IMR-90 (cell line): ENCODE results near the gene NFAT5. TPM values are rescaled to one million over a fixed set of nuclear protein-coding genes. Genes with fewer than 3 reads are reported as not detected.

Experiments
- ATAC-seq: fragments of 200-7000 bp; cut with Tn5 transposase; 2 replicates; pipeline ENCODE4 v1.9.1; 2020; ENCODE audit warnings: low read depth, mild to moderate bottlenecking, moderate library complexity
- BruUV-seq: library from RNA; stranded (reverse); fragments of 400-500 nt; replicated peaks from 2 replicates; lab custom pipeline; 2021; lab: Mats Ljungman, UMichigan
- CTCF ChIA-PET: fragments of 300-600 bp; formaldehyde crosslinking; extraction: SDS; loops from one replicate; lab custom pipeline; 2021; ENCODE audit warnings: antibody characterized with exemption; lab: Yijun Ruan, JAX
- POLR2A ChIA-PET: fragments of 300-600 bp; sonication (Branson Sonifier 250); formaldehyde crosslinking; loops from one replicate; lab custom pipeline; 2022; ENCODE audit warnings: antibody characterized with exemption; ENCODE audit not compliant: unreplicated experiment; lab: Charles Lee
- DNase-seq: peaks from one replicate; pipeline ENCODE4 v3.0.0; 2013
- H2AFZ ChIP-seq: replicated peaks from 2 replicates; pipeline ENCODE3; 2013; ENCODE audit warnings: low read length, mild to moderate bottlenecking; ENCODE audit not compliant: poor library complexity
- H2AK5ac ChIP-seq: 2 replicates; pipeline ENCODE4 v1.6.1; 2013; ENCODE audit warnings: low read depth, low read length, inconsistent platforms
- H2AK9ac ChIP-seq: replicated peaks from 2 replicates; pipeline ENCODE3; 2013; ENCODE audit warnings: mild to moderate bottlenecking, low read depth, low read length, moderate library complexity; ENCODE audit not compliant: poor library complexity
- H2BK120ac ChIP-seq: 2 replicates; pipeline ENCODE4 v1.6.1; 2013; ENCODE audit warnings: low read depth, low read length, inconsistent platforms
- H2BK15ac ChIP-seq: 3 replicates; pipeline ENCODE4 v1.6.1; 2013; ENCODE audit warnings: low read depth, low read length, inconsistent platforms
- H2BK20ac ChIP-seq: 2 replicates; pipeline ENCODE4 v1.6.1; 2013; ENCODE audit warnings: low read depth, mild to moderate bottlenecking, inconsistent platforms, low read length, moderate library complexity
- H2BK5ac ChIP-seq: 2 replicates; pipeline ENCODE4 v1.6.1; 2013; ENCODE audit warnings: mild to moderate bottlenecking, low read depth, low read length, inconsistent platforms; ENCODE audit not compliant: poor library complexity, severe bottlenecking
- H3K14ac ChIP-seq: replicated peaks from 2 replicates; pipeline ENCODE4 v1.6.1; 2013; ENCODE audit warnings: low read depth, low read length, inconsistent platforms
- H3K18ac ChIP-seq: 2 replicates; pipeline ENCODE4 v1.6.1; 2013; ENCODE audit warnings: low read depth, low read length, control low read depth
- H3K23ac ChIP-seq: 2 replicates; pipeline ENCODE4 v1.6.1; 2013; ENCODE audit warnings: low read depth, low read length, inconsistent platforms
- H3K27ac ChIP-seq: 2 replicates; pipeline ENCODE4 v1.5.1; 2013; ENCODE audit warnings: mild to moderate bottlenecking, control low read depth, low read length; ENCODE audit not compliant: insufficient read depth
- H3K27me3 ChIP-seq: 2 replicates; pipeline ENCODE4 v1.6.1; 2013; ENCODE audit warnings: low read length; ENCODE audit not compliant: control insufficient read depth, insufficient read depth
- H3K36me3 ChIP-seq: 2 replicates; pipeline ENCODE4 v1.6.1; 2013; ENCODE audit warnings: low read length, mixed read lengths; ENCODE audit not compliant: control insufficient read depth, insufficient read depth
- H3K4ac ChIP-seq: 2 replicates; pipeline ENCODE4 v1.6.1; 2013; ENCODE audit warnings: low read depth, low read length, inconsistent platforms
- H3K4me1 ChIP-seq: 2 replicates; pipeline ENCODE4 v1.6.1; 2013; ENCODE audit warnings: low read length, mixed read lengths; ENCODE audit not compliant: control insufficient read depth, insufficient read depth
- H3K4me2 ChIP-seq: 2 replicates; pipeline ENCODE4 v1.6.1; 2013; ENCODE audit warnings: low read depth, mild to moderate bottlenecking, control low read depth, low read length, moderate library complexity
- H3K4me3 ChIP-seq: 2 replicates; pipeline ENCODE4 v1.5.1; 2013; ENCODE audit warnings: low read depth, mild to moderate bottlenecking, control low read depth, low read length, moderate library complexity; ENCODE audit not compliant: insufficient read depth
- H3K56ac ChIP-seq: 2 replicates; pipeline ENCODE4 v1.6.1; 2013; ENCODE audit warnings: low read length, inconsistent platforms; ENCODE audit not compliant: insufficient read depth; ENCODE audit errors: extremely low read depth
- H3K79me1 ChIP-seq, 2 experiments: 2 replicates each; pipeline ENCODE4 v1.6.1; 2013; ENCODE audit warnings: low read length in 2 of 2, inconsistent platforms in 1 of 2, low read depth in 1 of 2
- H3K9ac ChIP-seq: 2 replicates; pipeline ENCODE4 v1.6.1; 2013; ENCODE audit warnings: low read depth, low read length, control low read depth
- H3K9me1 ChIP-seq: 2 replicates; pipeline ENCODE4 v1.6.1; 2013; ENCODE audit warnings: low read length, inconsistent platforms; ENCODE audit not compliant: insufficient read depth
- H3K9me3 ChIP-seq: 2 replicates; pipeline ENCODE4 v1.6.1; 2013; ENCODE audit warnings: low read length; ENCODE audit not compliant: control insufficient read depth, insufficient read depth
- H4K20me1 ChIP-seq: 2 replicates; pipeline ENCODE4 v1.6.1; 2013; ENCODE audit warnings: low read length, inconsistent platforms; ENCODE audit not compliant: insufficient read depth
- H4K5ac ChIP-seq: 2 replicates; pipeline ENCODE4 v1.6.1; 2013; ENCODE audit warnings: mild to moderate bottlenecking, low read depth, low read length, control low read depth
- H4K8ac ChIP-seq, 2 experiments: 2 replicates each; pipeline ENCODE4 v1.6.1; 2013; ENCODE audit warnings: low read depth in 2 of 2, low read length in 2 of 2, control low read depth in 1 of 2, inconsistent platforms in 1 of 2
- H4K91ac ChIP-seq: 2 replicates; pipeline ENCODE4 v1.6.1; 2013; ENCODE audit warnings: low read depth, low read length, inconsistent platforms; ENCODE audit not compliant: insufficient read depth
- BHLHE40 ChIP-seq: fragments of 150-350 bp; IDR thresholded peaks from 2 replicates; pipeline ENCODE4 v1.6.1; 2016; ENCODE audit warnings: mild to moderate bottlenecking, low read depth, low read length
- CEBPB ChIP-seq: IDR thresholded peaks from 2 replicates; pipeline ENCODE4 v1.6.1; 2012; ENCODE audit warnings: low read depth, low read length, improper control_type of control experiment
- CHD1 ChIP-seq: IDR thresholded peaks from 2 replicates; pipeline ENCODE4 v1.6.1; 2012; ENCODE audit warnings: low read depth, low read length, improper control_type of control experiment
- FOS ChIP-seq: fragments of 150-350 bp; IDR thresholded peaks from 2 replicates; pipeline ENCODE4 v1.6.1; 2016; ENCODE audit warnings: low read depth, low read length
- MAFK ChIP-seq: IDR thresholded peaks from 2 replicates; pipeline ENCODE4 v1.6.1; 2012; ENCODE audit warnings: low read depth, low read length, improper control_type of control experiment
- MAZ ChIP-seq: IDR thresholded peaks from 2 replicates; pipeline ENCODE4 v1.6.1; 2012; ENCODE audit warnings: low read depth, mild to moderate bottlenecking, low read length, improper control_type of control experiment, moderate library complexity, borderline replicate concordance
- MXI1 ChIP-seq: IDR thresholded peaks from 2 replicates; pipeline ENCODE4 v1.6.1; 2012; ENCODE audit warnings: low read depth, mild to moderate bottlenecking, low read length, moderate library complexity, borderline replicate concordance
- NFE2L2 ChIP-seq: fragments of 150-350 bp; IDR thresholded peaks from 2 replicates; pipeline ENCODE4 v1.6.1; 2016; ENCODE audit warnings: low read depth, mild to moderate bottlenecking, low read length
- POLR2A ChIP-seq: IDR thresholded peaks from 2 replicates; pipeline ENCODE4 v1.6.1; 2012; ENCODE audit warnings: mild to moderate bottlenecking, low read depth, low read length
- RAD21 ChIP-seq: IDR thresholded peaks from 2 replicates; pipeline ENCODE4 v1.6.1; 2012; ENCODE audit warnings: low read length, improper control_type of control experiment
- RCOR1 ChIP-seq: IDR thresholded peaks from 2 replicates; pipeline ENCODE4 v1.6.1; 2012; ENCODE audit warnings: mild to moderate bottlenecking, low read length, improper control_type of control experiment; ENCODE audit not compliant: insufficient replicate concordance
- RFX5 ChIP-seq: IDR thresholded peaks from 2 replicates; pipeline ENCODE4 v1.8.0; 2012; ENCODE audit warnings: low read depth, mild to moderate bottlenecking, low read length, moderate library complexity
- SMC3 ChIP-seq: fragments of 150-350 bp; IDR thresholded peaks from 2 replicates; pipeline ENCODE4 v1.6.1; 2016; ENCODE audit warnings: low read depth, mild to moderate bottlenecking, antibody characterized with exemption, low read length, moderate library complexity
- whole genome bisulfite sequencing, 2 experiments: methylation state at CpG; one replicate each; pipeline versions ENCODE4 v1.1.5 to v1.1.7; 2013; ENCODE audit warnings: missing lambda C conversion rate in 2 of 2; ENCODE audit not compliant: insufficient read length in 1 of 2; ENCODE audit errors: extremely low coverage in 2 of 2; 5-methylcytosine and 5-hydroxymethylcytosine counted together
- dilution Hi-C: fragments of 300-500 bp; cut with HindIII; formaldehyde crosslinking; loops from one replicate; pipeline ENCODE4 v1.14.3; 2018; ENCODE audit warnings: low sequenced_read_pairs; ENCODE audit not compliant: unreplicated experiment
- in situ Hi-C: fragments of 300-500 bp; cut with MboI; formaldehyde crosslinking; loops from 3 replicates; pipeline ENCODE4 v1.14.3; 2019; ENCODE audit warnings: low sequenced_read_pairs, inconsistent platforms, mixed read lengths
- intact Hi-C: fragments of 100-400 bp; cut with micrococcal nuclease; formaldehyde crosslinking; loops from 2 replicates; pipeline ENCODE4 v1.10.0; 2022
- polyA plus RNA-seq, 3 experiments: library from polyadenylated mRNA; depleted of rRNA; stranded (reverse); fragments of >200 nt; gene quantifications; 2 replicates each; pipeline ENCODE4 v1.2.3, GENCODE V29; 2012; ENCODE audit warnings: low replicate concordance in 1 of 3
- total RNA-seq: library from RNA; depleted of rRNA; stranded (reverse); fragments of >200 nt; gene quantifications from 2 replicates; pipeline ENCODE4 v1.2.3, GENCODE V29; 2012
- TF ChIP-seq, protein P1 (sequence below): fragments of 150-350 bp; IDR thresholded peaks from 2 replicates; pipeline ENCODE4 v1.6.1; 2016; ENCODE audit warnings: low read depth, mild to moderate bottlenecking, low read length, moderate library complexity, borderline replicate concordance
- TF ChIP-seq, protein P2 (sequence below): conservative IDR thresholded peaks from 2 replicates; pipeline ENCODE4 v1.5.1; 2012; ENCODE audit warnings: mild to moderate bottlenecking, low read depth, low read length, improper control_type of control experiment
- TF ChIP-seq, protein P3 (sequence below): fragments of 150-350 bp; IDR thresholded peaks from 2 replicates; pipeline ENCODE4 v1.6.1; 2017; ENCODE audit warnings: mild to moderate bottlenecking, antibody characterized with exemption, low read length, low read depth

Gene NFAT5
- total and polyA plus RNA-seq, 2 of the 4 experiments (the other 2 are of a cell fraction), result 10.9 to 20.1 TPM

DNA sequence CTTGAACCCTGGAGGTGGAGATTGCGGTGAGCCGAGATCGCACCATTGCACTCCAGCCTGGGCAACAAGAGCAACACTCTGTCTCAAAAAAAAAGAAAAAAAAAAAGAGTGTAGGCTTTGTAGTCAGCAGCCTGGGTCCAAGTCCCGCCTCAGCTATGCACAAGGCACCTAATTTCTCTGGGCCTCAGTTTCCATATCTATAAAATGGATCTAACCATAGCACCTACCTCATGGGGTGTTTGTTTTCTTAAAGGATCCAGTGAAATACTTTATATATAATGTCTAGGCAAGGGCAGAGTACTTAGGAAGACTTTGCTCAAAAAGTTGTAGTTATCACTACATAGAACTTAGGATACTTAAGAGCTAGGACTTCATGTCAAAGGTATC, 45.4 kb upstream of the NFAT5 start:
- Histone ChIP-seq H3K27me3 (no peaks in the 10 kb centered on the region), H3K18ac (no peak overlapping the region; the same call in 1 of the 2 replicates), H2AFZ (no peak overlapping the region), H4K8ac (peak overlapping the region; percentile 68 to 70; a peak in 2 of 4 replicates), H3K14ac (peak overlapping the region; percentile 27; the same call in 1 of the 2 replicates), H3K56ac (no peak overlapping the region), H4K91ac (peak overlapping the region; percentile 51), H3K9me1 (no peaks in the 10 kb centered on the region), H2BK120ac (peak overlapping the region; percentile 62; the same call in 1 of the 2 replicates), H3K27ac (no peak overlapping the region), H2AK9ac (no peak overlapping the region), H3K79me1 (no peaks in the 10 kb centered on the region), H3K4me1 (peaks cover 7% of the 10 kb centered on the region; the same call in 1 of the 2 replicates), H3K9me3 (no peaks in the 10 kb centered on the region), H2BK15ac (peak overlapping the region; percentile 18; the same call in 2 of the 3 replicates), H4K5ac (no peak overlapping the region), H3K23ac (0 out of 2 replicates have a peak overlapping the region, but pooled peaks have one; percentile 63), H2BK5ac (no peak overlapping the region), H3K4ac (peak overlapping the region; percentile 18; the same call in 1 of the 2 replicates), H3K36me3 (no peaks in the 10 kb centered on the region), H3K4me3 (no peak overlapping the region), H2AK5ac (no peak overlapping the region), H2BK20ac (0 out of 2 replicates have a peak overlapping the region, but pooled peaks have one; percentile 59), H4K20me1 (no peaks in the 10 kb centered on the region), H3K9ac (no peak overlapping the region), H3K4me2 (no peak overlapping the region)
- intact Hi-C loops (no loop called here), dilution Hi-C loops (no loop called here), in situ Hi-C loops (no loop called here)
- no TSS peak for BruUV-seq
- POLR2A ChIA-PET, result no interaction called here
- CTCF ChIA-PET, result interaction anchor here (1.2 kb wide), 1 partner anchor 43 kb away, joined by 4 read pairs; no protein-coding TSS in a partner anchor
- WGBS, 2 experiments, result no CpG with 5 or more reads among the region's 4 CpGs
- TF ChIP-seq CEBPB, result no peak
- TF ChIP-seq, protein P1, sequence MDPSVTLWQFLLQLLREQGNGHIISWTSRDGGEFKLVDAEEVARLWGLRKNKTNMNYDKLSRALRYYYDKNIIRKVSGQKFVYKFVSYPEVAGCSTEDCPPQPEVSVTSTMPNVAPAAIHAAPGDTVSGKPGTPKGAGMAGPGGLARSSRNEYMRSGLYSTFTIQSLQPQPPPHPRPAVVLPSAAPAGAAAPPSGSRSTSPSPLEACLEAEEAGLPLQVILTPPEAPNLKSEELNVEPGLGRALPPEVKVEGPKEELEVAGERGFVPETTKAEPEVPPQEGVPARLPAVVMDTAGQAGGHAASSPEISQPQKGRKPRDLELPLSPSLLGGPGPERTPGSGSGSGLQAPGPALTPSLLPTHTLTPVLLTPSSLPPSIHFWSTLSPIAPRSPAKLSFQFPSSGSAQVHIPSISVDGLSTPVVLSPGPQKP, result no peak
- TF ChIP-seq MAFK, result no peak
- no peak for TF ChIP-seq MXI1
- TF ChIP-seq RCOR1, result no peak
- TF ChIP-seq POLR2A, result no peak
- no peak for TF ChIP-seq MAZ
- no peak for TF ChIP-seq CHD1
- TF ChIP-seq FOS, result no peak
- no peak for TF ChIP-seq SMC3
- no peak for TF ChIP-seq RFX5
- TF ChIP-seq NFE2L2, result no peak
- TF ChIP-seq, protein P2, sequence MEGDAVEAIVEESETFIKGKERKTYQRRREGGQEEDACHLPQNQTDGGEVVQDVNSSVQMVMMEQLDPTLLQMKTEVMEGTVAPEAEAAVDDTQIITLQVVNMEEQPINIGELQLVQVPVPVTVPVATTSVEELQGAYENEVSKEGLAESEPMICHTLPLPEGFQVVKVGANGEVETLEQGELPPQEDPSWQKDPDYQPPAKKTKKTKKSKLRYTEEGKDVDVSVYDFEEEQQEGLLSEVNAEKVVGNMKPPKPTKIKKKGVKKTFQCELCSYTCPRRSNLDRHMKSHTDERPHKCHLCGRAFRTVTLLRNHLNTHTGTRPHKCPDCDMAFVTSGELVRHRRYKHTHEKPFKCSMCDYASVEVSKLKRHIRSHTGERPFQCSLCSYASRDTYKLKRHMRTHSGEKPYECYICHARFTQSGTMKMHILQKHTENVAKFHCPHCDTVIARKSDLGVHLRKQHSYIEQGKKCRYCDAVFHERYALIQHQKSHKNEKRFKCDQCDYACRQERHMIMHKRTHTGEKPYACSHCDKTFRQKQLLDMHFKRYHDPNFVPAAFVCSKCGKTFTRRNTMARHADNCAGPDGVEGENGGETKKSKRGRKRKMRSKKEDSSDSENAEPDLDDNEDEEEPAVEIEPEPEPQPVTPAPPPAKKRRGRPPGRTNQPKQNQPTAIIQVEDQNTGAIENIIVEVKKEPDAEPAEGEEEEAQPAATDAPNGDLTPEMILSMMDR, result no peak
- no peak for TF ChIP-seq BHLHE40
- TF ChIP-seq, protein P3, sequence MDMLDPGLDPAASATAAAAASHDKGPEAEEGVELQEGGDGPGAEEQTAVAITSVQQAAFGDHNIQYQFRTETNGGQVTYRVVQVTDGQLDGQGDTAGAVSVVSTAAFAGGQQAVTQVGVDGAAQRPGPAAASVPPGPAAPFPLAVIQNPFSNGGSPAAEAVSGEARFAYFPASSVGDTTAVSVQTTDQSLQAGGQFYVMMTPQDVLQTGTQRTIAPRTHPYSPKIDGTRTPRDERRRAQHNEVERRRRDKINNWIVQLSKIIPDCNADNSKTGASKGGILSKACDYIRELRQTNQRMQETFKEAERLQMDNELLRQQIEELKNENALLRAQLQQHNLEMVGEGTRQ, result no peak
- TF ChIP-seq RAD21, result no peak
- DNase-seq, result no peak
- ATAC-seq, result no peak
